ENCODE measurements around the gene XG. TPM values are rescaled to one million over a fixed set of nuclear protein-coding genes. Genes with fewer than 3 reads are reported as not detected.
A peak's percentile ranks its signal among the peaks of the same experiment; 100 is the strongest.

The XG gene
- total and polyA plus RNA-seq, 2 of the 4 experiments (the other 2 are of a cell fraction) = under 0.01 TPM; not detected in 1

DNA sequence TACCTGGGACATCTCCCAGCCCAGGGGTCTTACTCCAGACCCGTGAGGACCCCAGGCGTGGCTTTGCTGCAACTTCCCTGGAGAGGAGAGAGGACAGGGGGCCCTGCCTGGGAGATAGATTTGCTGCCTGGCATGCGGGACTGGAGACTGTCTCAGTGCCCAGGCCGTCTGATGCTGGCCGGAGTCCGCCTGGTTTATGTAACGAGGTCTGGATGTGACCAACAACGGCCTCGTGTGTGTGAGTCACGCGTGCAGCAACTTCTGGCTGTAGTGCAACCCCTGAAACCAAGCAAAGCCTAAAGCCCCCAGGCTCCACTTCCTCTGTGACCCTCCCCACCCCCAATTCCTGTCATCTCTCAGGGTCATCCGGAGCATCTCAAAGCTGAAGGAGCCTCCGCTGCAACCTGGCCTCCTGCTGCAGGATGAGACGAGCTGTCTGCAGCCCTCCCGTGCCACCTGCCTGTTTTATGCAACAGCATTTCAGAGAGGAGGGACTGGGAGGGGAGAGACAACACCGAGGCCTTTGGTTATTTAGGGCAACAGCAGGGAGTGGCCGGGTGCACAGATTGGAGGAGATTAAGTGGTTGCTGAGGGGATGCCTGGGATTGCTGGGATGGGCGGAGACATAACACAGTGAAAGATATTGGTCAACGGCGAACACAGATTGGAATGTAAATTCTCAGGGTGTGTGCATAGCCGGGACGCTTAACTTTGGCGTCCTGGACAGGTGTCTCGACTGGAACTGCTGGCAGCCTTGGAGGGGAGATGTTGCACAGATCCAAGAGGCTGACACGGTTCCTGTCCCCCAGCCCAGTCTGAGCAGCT is 16.0 kb downstream of the XG start:
- in situ Hi-C loops (cut with MboI; ENCODE audit: low sequenced_read_pairs) (no loop called here), dilution Hi-C loops (cut with HindIII; ENCODE audit: low sequenced_read_pairs, unreplicated experiment) (no loop called here), intact Hi-C loops (cut with micrococcal nuclease) (no loop called here)
- Histone ChIP-seq H2BK5ac (ENCODE audit: low read depth, low read length, poor library complexity, severe bottlenecking) (no peak overlapping the region), H3K4ac (ENCODE audit: low read depth, low read length) (no peak overlapping the region), H3K79me1 (ENCODE audit: low read depth in 1 of 2, low read length in 2 of 2) (no peaks in the 10 kb centered on the region), H3K4me1 (ENCODE audit: control insufficient read depth, insufficient read depth, low read length) (no peaks in the 10 kb centered on the region), H3K9me3 (ENCODE audit: control insufficient read depth, insufficient read depth, low read length) (no peaks in the 10 kb centered on the region), H3K9me1 (ENCODE audit: insufficient read depth, low read length) (no peaks in the 10 kb centered on the region), H3K9ac (ENCODE audit: low read depth, low read length) (no peak overlapping the region), H2BK120ac (ENCODE audit: low read depth, low read length) (no peak overlapping the region), H2AK9ac (replicated peaks; ENCODE audit: low read depth, low read length, poor library complexity) (no peak overlapping the region), H2BK20ac (ENCODE audit: low read depth, low read length) (no peak overlapping the region), H3K23ac (ENCODE audit: low read depth, low read length) (no peak overlapping the region), H4K8ac (ENCODE audit: low read depth in 2 of 2, low read length in 2 of 2) (no peak overlapping the region), H3K4me3 (ENCODE audit: insufficient read depth, low read depth, low read length) (no peak overlapping the region), H3K18ac (ENCODE audit: low read depth, low read length) (no peak overlapping the region), H4K5ac (ENCODE audit: low read depth, low read length) (no peak overlapping the region), H2AK5ac (ENCODE audit: low read depth, low read length) (no peak overlapping the region), H4K20me1 (ENCODE audit: insufficient read depth, low read length) (no peaks in the 10 kb centered on the region), H2BK15ac (ENCODE audit: low read depth, low read length) (no peak overlapping the region), H3K27ac (ENCODE audit: insufficient read depth, low read length) (no peak overlapping the region), H3K14ac (replicated peaks; ENCODE audit: low read depth, low read length) (no peak overlapping the region), H3K56ac (ENCODE audit: extremely low read depth, insufficient read depth, low read length) (no peak overlapping the region), H2AFZ (replicated peaks; ENCODE audit: low read length, poor library complexity) (no peak overlapping the region), H4K91ac (ENCODE audit: insufficient read depth, low read depth, low read length) (no peak overlapping the region), H3K36me3 (ENCODE audit: control insufficient read depth, insufficient read depth, low read length) (no peaks in the 10 kb centered on the region), H3K27me3 (ENCODE audit: control insufficient read depth, insufficient read depth, low read length) (no peaks in the 10 kb centered on the region; the same call in 1 of the 2 replicates), H3K4me2 (ENCODE audit: low read depth, low read length) (no peak overlapping the region)
- CTCF ChIA-PET = no interaction called here
- WGBS, 2 experiments (ENCODE audit: extremely low coverage in 2 of 2, insufficient read length in 1 of 2) = 61% methylated on average over 13 of the region's 25 CpGs; no CpG with 5 or more reads in 1 of the 2 experiments
- peak; percentile 32 for ATAC-seq (ENCODE audit: low read depth)
- DNase-seq = peak; percentile 21
- POLR2A ChIA-PET (ENCODE audit: unreplicated experiment) = no interaction called here
- BruUV-seq (replicated peaks) = no TSS peak
- TF ChIP-seq, protein P1, sequence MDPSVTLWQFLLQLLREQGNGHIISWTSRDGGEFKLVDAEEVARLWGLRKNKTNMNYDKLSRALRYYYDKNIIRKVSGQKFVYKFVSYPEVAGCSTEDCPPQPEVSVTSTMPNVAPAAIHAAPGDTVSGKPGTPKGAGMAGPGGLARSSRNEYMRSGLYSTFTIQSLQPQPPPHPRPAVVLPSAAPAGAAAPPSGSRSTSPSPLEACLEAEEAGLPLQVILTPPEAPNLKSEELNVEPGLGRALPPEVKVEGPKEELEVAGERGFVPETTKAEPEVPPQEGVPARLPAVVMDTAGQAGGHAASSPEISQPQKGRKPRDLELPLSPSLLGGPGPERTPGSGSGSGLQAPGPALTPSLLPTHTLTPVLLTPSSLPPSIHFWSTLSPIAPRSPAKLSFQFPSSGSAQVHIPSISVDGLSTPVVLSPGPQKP (IDR thresholded peaks at IDR 0.05; ENCODE audit: borderline replicate concordance, low read depth, low read length) = no peak
- TF ChIP-seq MXI1 (IDR thresholded peaks at IDR 0.05; ENCODE audit: borderline replicate concordance, low read depth, low read length) (no peak), RFX5 (IDR thresholded peaks at IDR 0.05; ENCODE audit: low read depth, low read length) (no peak), BHLHE40 (IDR thresholded peaks at IDR 0.05; ENCODE audit: low read depth, low read length) (no peak), RCOR1 (IDR thresholded peaks at IDR 0.05; ENCODE audit: insufficient replicate concordance, low read length) (no peak), RAD21 (IDR thresholded peaks at IDR 0.05; ENCODE audit: low read length) (no peak), MAFK (IDR thresholded peaks at IDR 0.05; ENCODE audit: low read depth, low read length) (no peak)
- TF ChIP-seq, protein P2, sequence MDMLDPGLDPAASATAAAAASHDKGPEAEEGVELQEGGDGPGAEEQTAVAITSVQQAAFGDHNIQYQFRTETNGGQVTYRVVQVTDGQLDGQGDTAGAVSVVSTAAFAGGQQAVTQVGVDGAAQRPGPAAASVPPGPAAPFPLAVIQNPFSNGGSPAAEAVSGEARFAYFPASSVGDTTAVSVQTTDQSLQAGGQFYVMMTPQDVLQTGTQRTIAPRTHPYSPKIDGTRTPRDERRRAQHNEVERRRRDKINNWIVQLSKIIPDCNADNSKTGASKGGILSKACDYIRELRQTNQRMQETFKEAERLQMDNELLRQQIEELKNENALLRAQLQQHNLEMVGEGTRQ (IDR thresholded peaks at IDR 0.05; ENCODE audit: low read depth, low read length) = no peak
- TF ChIP-seq, protein P3, sequence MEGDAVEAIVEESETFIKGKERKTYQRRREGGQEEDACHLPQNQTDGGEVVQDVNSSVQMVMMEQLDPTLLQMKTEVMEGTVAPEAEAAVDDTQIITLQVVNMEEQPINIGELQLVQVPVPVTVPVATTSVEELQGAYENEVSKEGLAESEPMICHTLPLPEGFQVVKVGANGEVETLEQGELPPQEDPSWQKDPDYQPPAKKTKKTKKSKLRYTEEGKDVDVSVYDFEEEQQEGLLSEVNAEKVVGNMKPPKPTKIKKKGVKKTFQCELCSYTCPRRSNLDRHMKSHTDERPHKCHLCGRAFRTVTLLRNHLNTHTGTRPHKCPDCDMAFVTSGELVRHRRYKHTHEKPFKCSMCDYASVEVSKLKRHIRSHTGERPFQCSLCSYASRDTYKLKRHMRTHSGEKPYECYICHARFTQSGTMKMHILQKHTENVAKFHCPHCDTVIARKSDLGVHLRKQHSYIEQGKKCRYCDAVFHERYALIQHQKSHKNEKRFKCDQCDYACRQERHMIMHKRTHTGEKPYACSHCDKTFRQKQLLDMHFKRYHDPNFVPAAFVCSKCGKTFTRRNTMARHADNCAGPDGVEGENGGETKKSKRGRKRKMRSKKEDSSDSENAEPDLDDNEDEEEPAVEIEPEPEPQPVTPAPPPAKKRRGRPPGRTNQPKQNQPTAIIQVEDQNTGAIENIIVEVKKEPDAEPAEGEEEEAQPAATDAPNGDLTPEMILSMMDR (conservative IDR thresholded peaks at IDR 0.05; ENCODE audit: low read depth, low read length) = no peak

Data from IMR-90 (cell line).